ENCODE measurements around the gene FASN.

Gene FASN

GRCh38 chr17:82086941-82087906 lies 10.8 kb downstream of the FASN start:
- FAIRE-seq, result no peak

GRCh38 chr17:82085931-82086764 lies 11.9 kb downstream of the FASN start:
- no peak for FAIRE-seq

- FAIRE-seq, result no peak
Measured at GRCh38 chr17:82085031-82085861, 12.8 kb downstream of the FASN start.

GRCh38 chr17:82084373-82085030 lies 13.5 kb downstream of the FASN start:
- no peak for FAIRE-seq

GRCh38 chr17:82083533-82084359 lies 14.3 kb downstream of the FASN start:
- FAIRE-seq, result no peak

- FAIRE-seq, result no peak
Measured at GRCh38 chr17:82083009-82083408, 15.0 kb downstream of the FASN start.

- FAIRE-seq, result no peak
Measured at GRCh38 chr17:82082456-82082855, 15.6 kb downstream of the FASN start.

GRCh38 chr17:82081966-82082365 lies 16.1 kb downstream of the FASN start:
- no peak for FAIRE-seq

- no peak for FAIRE-seq
Measured at GRCh38 chr17:82081546-82081945, 16.5 kb downstream of the FASN start.

- no peak for FAIRE-seq
Measured at GRCh38 chr17:82080789-82081464, 17.1 kb downstream of the FASN start.

- no peak for FAIRE-seq
Measured at GRCh38 chr17:82080048-82080788, 17.8 kb downstream of the FASN start.

GRCh38 chr17:82079001-82079677 lies 18.9 kb downstream of the FASN start:
- no peak for FAIRE-seq

- FAIRE-seq, result no peak
Measured at GRCh38 chr17:82078433-82078832, 19.6 kb downstream of the FASN start.

GRCh38 chr17:82077617-82078358 lies 20.2 kb downstream of the FASN start:
- FAIRE-seq, result no peak

GRCh38 chr17:82076785-82077591 lies 21.0 kb downstream of the FASN start:
- FAIRE-seq, result no peak

GRCh38 chr17:82076018-82076784 lies 21.8 kb downstream of the FASN start:
- FAIRE-seq, result no peak

- FAIRE-seq, result no peak
Measured at GRCh38 chr17:82073446-82073845, 24.6 kb downstream of the FASN start.

All from A204.1 (cell line).